ENCODE results near the gene ATP9B. TPM values are rescaled to one million over a fixed set of nuclear protein-coding genes. Genes with fewer than 3 reads are reported as not detected.
"Not testable (repeated sequence)": the region's sequence is repeated elsewhere in the genome, so short reads cannot be mapped to it uniquely, and the experiment has no call there.

ATP9B gene
- polyA plus RNA-seq, 1 donor: 43.3 TPM

- DNase-seq: no peak
Measured at GRCh38 chr18:79071037-79071436, 1.8 kb downstream of the ATP9B start.

GRCh38 chr18:79071503-79072210 lies 2.5 kb downstream of the ATP9B start:
- no peak for DNase-seq

- DNase-seq: not testable (repeated sequence)
Measured at GRCh38 chr18:79072655-79073054, 3.5 kb downstream of the ATP9B start.

DNA sequence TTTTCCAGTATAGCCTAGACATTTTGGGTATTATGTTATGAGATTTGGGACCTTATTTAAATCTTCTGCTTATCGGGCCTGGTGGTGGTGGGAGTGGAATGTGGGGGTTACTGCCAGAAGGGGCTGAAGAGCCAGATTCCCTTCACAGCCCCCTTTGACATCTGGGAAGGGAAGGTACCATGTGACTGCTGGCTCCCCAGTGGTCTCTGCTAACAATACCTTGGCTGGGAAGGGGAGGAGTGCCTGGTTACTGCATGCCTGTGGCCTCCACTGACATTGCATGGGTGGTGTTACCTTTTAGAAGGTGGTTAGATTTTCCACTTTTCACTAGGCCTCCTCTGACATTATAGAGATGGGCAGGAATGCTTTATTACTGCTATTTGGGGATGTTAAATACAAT lies 8.0 kb downstream of the ATP9B start:
- DNase-seq: no peak

GRCh38 chr18:79078791-79079190 lies 9.6 kb downstream of the ATP9B start:
- DNase-seq: not testable (repeated sequence)

GRCh38 chr18:79092874-79093273 lies 23.7 kb downstream of the ATP9B start:
- no peak for DNase-seq

DNA sequence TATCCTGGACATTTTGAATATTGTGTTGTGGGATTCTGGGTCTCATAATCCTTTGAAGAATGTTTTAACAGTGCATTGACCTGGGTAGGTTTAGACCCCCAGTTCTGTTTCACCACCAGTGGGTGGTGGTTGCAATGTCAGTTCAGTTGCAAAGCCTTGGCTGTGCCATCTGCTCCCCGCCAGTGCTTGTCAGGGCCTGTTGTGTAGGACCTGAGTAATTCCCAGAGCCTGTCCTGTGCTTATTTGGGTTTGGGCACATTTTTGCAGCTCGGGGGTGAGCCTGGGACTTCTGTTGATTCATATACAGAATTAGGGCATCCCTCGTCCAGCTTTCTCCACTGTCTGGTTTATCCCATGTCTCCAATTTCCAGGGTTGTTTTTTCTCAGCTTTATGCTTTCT lies 24.8 kb downstream of the ATP9B start:
- DNase-seq: no peak

DNA sequence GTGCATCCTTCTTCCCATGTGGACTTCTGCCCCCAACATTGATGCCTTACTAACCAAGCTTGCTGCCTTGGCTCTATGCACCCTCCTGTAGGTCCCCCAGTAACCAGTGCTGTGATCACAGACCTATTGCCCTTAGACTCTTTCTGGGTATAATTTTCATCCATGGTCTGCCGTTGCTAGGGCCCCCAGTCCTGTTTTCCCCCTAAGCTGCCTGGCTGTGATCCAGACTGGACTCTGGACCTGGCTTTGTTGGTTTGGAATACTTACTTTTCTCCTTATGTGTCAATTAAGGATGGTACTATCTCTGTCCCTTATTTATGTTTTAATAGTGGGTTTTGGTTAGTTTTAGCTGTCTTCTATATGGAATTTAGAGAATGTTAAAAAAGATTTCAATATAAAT lies 26.0 kb downstream of the ATP9B start:
- DNase-seq: no peak

- DNase-seq: no peak
Measured at GRCh38 chr18:79100944-79101343, 31.8 kb downstream of the ATP9B start.

- DNase-seq: no peak
Measured at GRCh38 chr18:79102886-79103285, 33.7 kb downstream of the ATP9B start.

DNA sequence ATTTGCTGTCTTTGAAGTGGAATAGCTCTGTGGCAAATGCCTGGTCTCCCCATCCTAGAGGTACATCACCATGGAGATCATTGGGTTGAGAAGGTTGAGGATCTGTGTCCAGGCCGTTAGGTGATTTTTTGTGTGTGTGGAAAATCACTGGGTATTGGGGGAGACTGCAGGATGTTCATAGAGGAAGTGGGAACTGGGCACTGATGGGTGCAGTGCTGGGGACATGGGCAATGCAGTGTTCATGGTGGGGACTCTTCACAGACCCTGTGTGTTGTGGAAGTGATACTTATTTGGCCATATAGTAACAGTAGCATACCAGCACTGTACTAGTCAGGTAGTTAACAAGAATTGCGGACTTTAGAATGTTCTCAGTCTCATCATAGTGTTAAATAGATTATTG lies 34.9 kb downstream of the ATP9B start:
- no peak for DNase-seq

GRCh38 chr18:79105455-79105854 lies 36.3 kb downstream of the ATP9B start:
- DNase-seq: no peak

DNA sequence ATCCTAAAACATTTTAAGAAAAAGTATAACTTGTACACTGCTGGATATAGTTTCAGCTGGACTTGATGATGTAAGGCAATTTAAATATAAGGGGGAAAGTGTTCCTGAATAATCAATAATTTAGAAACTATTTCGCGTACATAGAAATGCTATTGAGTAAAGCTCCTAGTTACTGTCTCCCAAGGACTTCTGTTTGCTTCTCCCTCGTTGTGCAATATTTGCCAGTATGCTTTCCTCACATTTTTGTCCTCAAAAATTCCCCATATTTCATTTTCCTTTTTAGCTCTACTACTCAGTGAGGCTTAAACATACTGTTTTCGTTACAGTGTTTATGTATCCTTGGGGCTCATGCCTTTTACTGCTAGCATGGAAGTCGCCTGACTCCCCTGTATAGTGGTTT lies 36.9 kb downstream of the ATP9B start:
- DNase-seq: no peak

- no peak for DNase-seq
Measured at GRCh38 chr18:79107886-79108285, 38.7 kb downstream of the ATP9B start.

- DNase-seq: no peak
Measured at GRCh38 chr18:79108549-79109215, 39.5 kb downstream of the ATP9B start.

GRCh38 chr18:79111483-79111882 lies 42.3 kb downstream of the ATP9B start:
- DNase-seq: no peak

DNA sequence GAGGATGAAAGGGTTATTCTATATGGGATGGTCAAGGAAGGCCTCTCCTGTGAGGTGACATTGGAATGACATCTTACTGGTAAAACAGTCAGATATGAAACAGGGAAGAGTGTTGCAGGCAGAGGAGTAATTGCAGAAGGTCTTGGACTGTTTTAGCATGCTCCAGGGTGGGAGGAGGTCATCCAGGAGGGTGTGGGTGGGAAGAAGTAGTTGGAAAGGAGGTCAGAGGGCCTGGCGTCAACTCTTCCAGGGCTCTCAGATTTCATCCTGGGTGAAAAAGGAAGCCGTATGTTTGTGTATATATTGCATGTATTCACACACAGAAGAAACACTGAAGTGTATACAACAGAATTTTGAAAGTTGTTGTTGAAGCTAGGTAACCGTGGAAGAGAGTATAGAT lies 48.2 kb downstream of the ATP9B start:
- DNase-seq: no peak

- no peak for DNase-seq
Measured at GRCh38 chr18:79117788-79118187, 48.6 kb downstream of the ATP9B start.

GRCh38 chr18:79118797-79119196 lies 49.6 kb downstream of the ATP9B start:
- no peak for DNase-seq

DNA sequence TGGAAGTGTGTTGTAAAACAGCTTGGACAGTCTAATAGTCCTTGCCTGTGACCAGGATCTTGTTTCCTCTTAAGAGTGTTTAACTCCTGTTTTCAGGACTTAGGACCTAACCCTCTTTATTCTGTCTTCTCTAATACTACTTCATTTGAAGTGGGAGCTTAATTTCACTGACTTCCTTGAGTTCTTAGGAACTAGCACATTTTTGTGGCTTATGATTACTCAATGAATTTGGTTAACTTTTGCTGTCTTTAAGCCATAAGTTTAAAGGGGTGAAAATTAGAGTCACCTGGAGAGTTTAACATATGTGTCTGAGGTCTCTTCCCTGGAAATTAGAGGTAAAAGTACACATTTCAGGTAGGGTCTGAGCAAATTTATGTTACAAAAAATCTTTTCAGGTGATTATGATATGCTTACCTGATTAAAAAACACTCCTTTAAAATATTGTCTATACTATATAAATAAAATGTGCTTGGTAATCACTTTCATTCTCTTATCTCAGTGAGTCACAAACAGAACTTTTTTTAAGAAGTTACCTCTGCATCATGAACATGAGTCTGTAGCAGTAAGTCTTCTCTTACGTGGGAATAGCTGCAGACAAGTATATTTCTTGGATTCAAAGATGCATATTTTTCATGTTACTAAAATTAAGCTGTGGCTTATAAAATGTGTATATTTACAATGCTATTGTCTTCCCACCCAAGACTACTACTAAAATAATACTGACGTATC lies 52.7 kb downstream of the ATP9B start:
- no peak for DNase-seq

GRCh38 chr18:79123948-79124347 lies 54.8 kb downstream of the ATP9B start:
- DNase-seq: no peak

- no peak for DNase-seq
Measured at GRCh38 chr18:79129120-79129519, 59.9 kb downstream of the ATP9B start.

DNA sequence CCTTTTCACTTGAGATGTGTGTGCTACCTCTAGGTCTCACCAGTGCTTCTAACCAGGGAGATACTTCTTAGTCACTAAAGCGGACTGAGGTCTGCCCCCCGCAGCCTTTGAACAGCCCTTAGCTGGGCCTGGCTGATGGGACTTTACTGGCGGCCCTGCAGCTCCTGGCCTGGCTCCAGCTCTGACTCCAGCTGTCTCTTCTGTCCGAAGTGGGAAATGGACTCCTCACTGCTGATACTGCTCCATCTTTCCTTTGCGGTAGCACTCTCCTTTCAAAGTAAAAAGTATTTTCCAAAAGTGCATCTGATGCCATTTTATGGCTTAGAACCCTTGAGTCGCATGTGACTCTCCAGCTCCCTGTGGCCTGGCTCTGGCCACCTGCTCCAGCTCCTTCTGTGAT lies 64.5 kb downstream of the ATP9B start:
- no peak for DNase-seq

All from left kidney (tissue), 2 donors.